HG03575 (cell line): ENCODE results near the gene PLA2G4F.

Experiments
- ATAC-seq: cut with Tn5 transposase; IDR thresholded peaks from one replicate; pipeline ENCODE4 v1.9.1; 2021; ENCODE audit not compliant: unreplicated experiment, insufficient number of reproducible peaks, low FRiP score; ENCODE audit errors: extremely low read depth

The PLA2G4F gene

DNA sequence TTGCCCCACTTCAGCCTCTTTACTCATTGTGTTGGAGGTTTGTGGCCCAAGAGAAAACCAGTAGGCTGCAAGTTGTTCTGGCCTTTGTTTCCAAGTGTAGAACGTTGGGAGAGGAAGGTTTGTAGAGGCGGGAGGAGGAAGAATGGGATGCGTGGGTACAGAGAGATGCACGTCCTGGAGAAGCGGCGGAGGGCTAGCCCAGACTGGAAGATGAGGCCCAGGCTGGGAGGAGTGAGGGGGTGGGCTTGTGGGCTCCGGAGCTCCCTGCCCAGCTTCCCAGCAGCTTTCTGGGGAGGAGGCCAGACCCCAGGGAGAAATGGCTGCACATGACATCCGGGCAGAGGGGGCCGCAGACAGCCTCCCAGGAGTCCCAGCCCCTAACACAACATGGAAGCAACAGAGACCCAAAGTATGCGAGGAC lies 5.3 kb downstream of the PLA2G4F start:
- no peak for ATAC-seq

DNA sequence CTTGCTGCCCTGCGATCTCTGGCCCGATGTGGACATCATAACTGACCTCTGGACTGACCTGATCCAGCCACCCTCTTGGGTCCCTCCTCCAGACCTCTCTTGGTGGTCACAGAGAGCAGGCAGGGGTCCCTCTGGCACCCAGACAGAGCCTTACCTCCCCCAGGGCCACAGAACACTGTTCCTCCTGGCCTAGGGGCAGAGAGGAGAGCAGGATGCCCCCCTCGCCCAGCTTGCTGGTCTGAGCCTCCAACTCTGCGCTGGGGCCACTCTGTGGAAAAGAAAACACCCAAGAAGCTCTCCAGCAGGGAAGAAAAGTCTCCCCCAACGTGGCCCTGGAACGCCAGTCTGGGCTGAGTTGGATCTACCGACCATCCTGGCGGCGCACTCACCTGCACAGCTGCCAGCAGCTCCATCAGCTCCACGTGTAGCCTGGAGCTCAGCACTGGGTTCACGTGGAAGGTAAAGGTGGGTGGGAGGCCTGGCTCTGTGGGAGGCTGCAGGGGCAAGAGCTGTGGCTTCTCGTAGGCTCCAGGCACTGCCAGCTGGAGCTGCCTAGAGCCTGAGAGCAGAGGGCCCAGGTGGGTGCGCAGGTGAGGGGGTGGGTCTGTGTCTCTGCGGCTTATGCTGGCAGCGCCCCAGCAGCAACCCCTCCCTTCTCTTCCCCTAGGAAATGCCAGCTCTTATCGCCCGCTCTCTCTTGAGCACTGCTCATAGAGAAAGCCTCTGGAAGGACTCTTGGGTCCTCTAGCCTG lies 6.0 kb downstream of the PLA2G4F start:
- no peak for ATAC-seq

DNA sequence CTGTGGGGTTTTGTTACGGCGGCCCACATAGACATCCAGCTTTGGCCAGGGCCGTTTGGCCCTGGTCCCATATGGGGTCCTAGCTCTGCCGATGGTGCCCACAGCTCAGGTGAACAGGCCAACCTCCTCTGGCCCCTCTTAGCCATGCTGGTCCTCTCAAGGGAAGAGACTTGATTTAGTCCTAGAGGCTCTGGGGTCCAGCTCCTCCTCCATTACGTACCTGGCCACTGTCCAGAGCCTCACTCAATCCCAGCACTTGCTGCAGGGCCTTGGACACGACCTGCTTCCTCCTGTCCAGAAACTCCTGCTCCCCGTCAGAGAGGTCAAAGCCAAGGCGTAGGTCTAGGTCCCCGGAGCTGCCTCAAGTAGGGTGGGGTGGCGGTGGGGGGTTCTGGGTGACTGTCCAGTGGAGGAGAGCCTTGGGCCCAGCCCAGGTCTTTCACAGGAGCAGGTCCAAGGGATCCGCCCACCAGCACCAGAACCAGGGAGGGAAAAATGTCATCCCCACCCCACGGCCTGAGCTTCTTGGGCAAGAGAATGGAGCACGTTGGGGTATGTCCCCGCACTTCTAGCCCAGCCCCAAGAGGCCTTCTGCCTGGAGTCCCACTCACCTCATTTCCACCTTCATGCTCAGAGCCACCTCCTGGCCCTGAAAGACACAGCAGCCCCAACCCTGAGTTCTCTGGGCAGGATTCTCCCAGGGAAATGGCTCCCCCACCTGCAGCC lies 6.8 kb downstream of the PLA2G4F start:
- ATAC-seq = no peak

DNA sequence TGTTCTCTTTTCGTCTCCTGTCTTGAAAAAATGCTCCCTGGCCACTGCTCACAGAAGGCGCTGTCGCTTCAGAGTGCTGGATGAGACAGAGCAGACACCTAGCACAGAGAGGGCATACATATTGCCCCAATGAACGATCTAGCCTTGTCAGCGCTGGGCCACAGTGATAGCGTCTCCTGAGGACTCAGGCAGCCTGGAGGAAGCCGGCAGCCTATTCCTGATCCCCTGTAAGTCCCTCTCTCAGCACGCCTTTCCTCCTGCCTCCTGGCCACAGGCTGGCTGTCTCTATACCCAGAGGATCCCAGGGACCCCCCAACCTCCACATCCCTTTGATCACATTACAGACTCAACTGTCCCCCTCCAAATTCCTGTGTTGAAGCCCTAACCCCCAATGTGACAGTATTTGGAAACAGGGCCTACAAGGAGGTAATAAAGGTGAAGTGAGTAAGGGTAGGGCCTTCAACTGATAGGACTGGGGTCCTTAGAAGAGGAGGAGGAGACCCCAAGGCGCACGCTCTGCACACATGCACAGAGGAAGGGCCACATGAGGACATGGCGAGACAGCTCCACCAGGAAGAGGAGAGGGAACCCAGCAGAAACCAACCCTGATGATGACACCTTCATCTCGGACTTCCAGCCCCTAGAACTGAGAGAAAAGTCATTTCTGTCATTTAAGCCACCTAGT lies 7.5 kb downstream of the PLA2G4F start:
- no peak for ATAC-seq

DNA sequence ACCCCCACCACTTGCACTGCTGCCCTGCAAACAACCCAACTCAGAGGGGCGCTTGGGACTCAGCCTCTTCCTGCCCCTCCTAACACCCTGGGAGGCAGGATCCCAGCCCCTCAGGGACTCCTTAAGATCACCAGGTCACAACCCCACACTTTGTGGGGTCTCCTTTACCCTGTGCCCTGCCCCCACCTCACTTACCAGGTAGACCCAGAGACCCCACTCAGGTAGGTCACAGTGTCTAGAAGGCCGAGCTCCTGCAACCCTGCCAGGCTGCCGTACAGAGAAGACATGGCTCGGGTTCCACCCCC lies 9.1 kb downstream of the PLA2G4F start:
- ATAC-seq = no peak

DNA sequence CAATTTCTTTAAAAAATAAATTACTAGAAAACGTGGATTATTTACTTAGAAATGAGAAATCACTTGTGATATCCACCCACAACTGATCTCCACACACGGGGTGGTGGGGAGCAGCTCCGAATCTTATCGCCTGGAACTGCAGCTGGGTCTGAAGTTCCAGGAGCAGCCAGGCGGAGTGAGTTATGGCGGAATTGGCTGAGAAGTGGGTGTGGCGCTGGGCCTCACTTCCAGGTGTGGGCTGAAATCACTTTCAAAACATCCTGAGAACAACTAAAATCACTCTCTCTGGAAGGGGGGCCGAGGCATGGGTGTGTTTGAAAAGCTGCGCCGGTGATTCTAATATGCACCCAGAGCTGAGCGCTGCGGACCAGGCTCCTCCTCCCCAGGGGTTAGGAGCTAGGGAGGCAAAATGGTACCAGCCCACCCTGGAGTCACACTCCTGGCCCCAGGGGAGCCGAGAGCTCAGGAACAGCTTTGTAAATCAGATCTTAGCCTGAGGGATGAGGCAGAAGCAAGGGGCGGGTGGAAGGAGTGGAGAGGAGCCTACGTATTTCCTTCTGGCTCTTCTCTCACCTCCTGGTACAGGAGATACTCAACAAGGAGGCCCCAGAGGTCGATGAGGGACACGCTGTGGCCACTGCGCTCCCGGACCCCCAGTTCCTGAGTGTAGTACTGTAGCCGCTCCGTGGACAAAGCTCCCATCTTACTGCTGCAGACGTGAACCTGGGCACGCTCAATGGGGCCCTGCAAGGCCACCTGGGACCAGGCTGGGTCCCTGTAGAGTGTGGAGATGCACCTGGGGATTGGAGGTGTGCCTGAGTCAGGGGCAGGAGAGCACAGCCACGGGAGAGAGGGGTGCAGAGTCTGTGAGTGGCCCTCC lies 9.6 kb downstream of the PLA2G4F start:
- ATAC-seq = no peak

DNA sequence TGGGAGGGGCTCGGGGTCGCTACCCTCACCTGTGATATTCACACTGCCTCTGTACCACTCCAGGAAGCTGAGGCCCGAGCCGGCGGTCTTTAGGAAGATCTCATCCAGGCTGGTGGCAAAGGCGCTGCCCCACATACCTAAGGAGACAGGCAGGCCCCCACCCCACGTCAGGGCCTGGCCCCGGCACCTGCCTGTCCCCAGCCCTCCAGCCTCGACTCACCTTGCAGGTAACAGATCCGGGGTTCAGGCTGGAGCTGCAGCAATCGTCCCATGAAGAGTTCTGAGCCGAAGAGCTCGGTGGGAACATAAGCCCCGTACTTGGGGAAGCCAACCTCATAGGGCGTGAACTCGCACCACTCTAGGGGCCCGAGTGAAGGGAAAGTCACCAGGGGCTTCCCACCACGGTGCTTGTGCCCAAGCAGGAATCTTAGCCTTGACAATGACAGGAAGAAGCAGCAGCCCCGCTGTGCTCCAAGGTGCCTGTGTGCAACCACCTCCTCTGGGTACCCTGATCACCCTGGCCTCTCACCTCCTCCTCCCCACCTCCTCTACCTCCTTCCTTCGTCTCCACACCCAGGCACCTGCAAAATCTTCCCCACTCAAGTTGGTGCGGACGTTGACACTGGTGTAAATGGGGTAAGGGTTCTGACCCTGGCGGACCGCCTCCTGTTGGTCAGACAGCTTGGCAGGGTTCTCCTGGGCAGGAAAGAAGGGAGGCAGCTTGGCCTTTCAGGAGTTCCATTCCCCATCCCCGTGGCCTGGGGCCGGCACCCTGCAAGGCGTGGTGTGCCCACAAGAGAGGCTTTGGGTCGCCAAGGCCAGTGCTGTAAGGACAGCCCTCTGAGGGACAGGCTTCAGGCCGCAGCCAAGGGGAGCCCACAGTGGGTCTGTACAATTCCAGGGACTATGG lies 10.6 kb downstream of the PLA2G4F start:
- no peak for ATAC-seq

DNA sequence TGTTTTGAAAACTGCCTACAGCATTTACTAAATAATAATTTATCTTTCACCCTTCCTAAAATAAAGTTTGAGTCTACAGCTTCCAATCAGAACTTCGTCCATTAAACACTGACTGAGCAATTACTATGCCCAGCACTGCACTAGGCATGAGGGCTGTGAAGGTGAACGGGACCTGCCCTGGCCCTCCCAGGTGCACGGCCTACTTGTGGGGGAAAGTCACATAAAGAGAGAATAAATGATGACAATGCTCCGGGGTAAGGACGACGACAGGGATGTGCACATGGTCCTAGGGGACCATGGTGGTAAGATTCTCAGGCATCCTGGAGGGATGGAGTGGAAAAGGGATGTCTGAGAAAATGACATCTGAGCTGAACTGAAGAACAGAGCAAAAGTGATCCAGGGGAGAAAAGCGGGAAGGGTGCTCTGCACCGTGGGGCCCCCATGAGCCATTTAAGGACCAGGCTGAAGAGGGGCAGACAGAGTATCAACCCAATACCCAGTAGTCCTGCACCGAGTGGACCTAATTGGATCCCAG lies 11.5 kb downstream of the PLA2G4F start:
- no peak for ATAC-seq

DNA sequence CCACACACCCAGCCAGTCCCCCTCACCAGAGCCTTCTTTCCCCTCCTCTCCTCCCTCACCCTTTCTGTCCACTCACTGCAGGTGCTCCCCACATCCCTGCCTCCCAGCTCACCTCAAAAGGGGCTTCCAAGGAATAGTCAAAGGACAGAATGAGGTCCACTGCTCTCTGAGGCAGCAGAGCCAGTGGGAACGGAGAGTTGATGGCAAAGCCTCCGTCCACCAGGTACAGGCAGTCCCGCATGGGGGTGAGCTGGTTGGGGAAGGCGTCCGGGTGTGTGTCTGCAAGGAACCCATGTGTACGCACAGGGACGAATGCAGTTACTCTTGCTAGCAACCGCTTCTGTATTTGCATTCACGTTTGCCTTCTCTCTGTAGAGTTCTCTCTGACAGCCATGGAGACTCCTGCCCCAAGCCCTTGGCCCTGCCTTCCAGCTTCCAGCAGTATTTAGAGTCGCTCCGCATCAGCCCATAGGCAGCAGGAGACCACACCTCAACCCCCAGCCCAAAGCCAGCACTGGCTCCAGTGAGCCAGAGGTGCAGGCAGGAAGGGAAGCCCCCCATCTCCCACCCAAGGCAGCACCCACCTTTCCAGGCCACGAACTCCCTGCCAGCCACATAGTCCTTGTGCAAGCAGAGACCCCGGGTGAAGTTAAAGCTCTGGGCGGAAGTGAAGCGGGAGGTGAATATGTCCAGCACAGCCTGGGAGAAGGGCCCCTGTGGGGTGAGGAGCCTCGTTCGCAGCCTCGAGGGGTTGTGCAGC lies 12.4 kb downstream of the PLA2G4F start:
- ATAC-seq = no peak

DNA sequence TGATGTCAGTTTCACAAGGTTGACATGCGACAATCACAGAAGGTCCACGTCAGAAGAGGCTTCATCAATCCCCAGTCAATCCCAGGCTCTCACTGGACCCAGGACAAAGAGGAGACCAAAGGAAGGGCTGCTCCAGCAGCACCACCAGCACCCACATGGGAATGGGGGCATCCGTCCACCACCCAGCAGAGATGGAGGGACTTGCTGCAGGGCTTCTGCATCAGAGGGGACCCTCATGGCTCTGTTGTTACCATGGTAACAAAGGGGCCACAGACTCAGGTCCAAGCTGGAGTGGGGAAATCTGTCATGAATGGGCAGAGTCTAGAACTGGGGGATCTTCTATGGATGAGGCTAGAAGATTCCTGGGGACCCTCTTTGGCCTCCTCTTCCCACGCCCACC lies 13.1 kb downstream of the PLA2G4F start:
- no peak for ATAC-seq

DNA sequence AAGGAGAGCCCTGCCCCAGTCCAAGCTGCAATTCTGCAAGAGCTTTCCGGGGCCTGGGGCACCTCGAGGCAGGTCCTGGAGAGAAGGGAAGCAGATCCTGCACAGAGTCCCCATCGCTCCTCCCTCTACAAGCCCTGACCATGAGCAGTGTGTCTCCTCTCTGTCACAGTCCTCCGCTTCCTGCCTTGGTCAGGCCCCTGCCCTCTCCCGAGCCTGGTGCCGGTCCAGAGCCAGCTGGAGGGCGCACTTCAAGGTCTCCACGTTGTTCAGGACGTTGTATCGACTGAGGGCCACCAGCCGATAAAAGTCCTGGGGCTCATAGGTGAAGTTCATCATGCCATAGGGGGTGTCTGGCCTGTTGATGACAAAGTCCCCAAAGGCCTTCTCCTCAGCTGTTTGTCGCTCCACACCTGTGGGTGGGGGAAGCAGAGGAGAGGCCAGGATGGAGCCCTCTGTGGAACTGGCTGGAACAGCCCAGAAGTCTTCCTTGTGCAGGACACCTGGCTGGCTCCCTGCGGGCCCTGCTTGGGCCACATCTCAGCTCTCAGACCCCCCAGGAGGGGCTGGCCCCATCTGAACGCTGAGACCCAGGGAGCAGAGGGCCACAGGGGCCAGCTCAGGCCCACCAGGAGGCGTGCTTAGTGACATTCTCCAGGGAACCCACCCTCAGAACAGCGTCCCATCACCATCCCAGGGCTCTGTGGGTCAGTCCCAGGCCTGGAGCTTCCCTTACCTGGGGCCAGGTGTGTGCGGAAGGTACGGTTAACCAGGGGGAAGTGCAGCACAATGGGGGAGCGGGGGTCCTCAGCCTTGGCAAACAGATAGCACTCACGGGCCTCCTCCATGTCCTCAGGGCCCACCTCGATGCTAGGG lies 14.4 kb downstream of the PLA2G4F start:
- ATAC-seq = no peak

DNA sequence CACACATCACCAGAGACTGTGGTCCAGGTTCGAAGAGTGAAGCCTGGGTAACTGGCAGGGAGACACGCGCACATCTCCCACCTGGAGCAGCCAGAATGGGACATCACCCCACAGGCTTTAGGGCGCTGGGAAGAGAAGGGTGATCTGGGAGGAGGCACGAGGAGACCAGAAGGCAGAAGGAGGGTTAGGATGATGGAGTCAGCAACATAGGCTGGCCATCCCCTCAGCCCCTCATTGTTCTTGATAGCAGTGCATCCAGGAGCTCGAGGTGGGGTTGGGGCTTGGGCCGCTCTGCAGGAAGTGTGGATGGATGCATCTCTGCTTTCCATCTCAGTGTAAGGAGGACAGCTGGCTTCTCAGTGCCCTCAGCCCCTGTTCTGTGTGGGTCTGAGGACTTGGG lies 15.2 kb downstream of the PLA2G4F start:
- no peak for ATAC-seq

DNA sequence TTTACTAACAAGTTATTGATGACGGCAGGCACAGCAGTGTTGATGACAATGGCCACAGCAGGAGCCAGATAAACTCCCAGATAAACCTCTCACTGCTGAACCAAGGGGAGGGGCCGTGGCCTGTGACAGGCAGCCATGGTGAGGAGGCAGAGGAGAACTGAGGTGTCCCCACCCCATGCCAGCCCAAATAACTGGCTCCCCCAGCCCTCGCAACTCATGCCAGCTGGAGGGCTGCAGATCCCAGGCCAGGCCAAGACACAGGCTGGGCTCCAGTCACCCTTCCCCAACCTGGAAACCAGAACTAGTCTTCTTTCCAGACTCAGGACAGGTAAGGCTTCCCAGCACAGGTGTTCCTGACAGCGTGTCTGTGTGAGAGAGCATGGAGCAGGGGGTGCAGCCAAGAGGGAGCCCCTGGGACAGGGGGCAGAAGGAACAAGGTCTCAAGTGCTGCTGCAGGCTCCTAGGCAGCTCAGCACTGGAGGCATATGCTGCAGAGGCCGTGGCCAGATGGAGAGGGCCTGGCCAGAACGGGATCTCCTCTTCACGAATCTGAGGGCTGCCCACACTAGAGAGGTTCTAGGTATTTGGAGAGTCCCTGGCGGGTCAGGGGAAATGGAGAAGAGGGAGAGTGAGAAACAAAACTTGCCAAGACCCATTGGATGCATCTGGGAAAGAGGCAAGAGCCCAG lies 15.9 kb downstream of the PLA2G4F start:
- ATAC-seq = no peak

DNA sequence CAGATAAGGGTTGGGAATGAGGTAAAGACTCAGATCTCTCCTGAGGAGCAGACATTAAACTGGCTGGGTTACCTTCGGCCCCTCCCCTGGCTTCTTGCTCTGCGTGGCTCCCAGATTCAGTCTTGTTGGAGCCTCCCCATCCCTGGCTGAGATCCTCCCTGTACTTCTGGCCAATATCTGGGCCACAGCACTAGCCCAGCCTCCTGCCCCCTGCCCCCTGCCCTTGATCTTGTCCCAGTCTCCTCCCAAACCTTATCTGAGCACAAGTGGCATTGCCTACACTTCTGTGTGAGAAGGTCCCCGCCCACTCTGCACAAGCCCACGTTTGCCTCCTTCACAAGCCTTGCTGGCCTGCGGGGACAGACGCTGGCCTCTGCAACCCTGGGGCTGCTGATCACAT lies 16.8 kb downstream of the PLA2G4F start:
- no peak for ATAC-seq

DNA sequence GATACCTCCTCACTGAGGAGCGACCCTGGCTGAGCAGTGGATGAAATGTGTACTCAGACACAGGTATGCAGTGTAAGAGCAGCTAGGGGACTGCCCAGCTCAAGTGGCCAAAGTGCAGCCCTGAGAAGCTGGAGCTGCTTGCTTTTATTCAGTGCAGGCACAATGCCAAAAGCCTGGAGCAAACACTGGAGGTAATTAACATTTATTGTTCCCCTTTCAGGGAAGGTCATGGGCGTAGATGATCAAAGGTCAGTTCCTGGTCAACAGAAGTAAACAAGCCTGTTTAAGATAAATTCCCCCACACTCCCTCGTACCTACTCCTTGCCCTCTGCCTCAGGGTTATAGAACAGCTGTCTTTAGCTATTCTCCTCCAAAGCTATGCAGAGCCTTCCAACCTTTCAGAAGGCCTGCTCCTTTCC lies 17.5 kb downstream of the PLA2G4F start:
- no peak for ATAC-seq

DNA sequence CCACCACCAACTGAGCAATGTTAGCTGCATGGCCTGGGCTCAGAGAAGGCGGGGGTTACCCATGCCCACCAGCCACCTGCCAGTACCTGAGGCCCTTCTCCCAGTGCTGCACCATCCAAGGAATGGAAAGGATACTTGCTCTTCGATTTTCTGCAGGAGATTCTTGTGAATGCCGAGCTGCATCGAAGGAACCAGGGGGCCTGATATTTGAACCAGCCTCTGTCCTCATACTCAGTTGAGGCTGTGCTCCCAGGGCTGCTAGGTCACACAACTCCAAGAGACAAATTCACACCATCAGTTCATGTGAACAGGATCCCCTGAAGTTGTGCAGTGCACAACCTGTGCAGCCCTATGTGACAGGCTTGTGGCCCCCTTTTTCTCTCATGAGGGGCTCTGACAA lies 18.0 kb downstream of the PLA2G4F start:
- no peak for ATAC-seq
